ENCODE data around the gene ING1.

The ING1 gene

GRCh38 chr13:110772091-110772984, 58.8 kb downstream of the ING1 start:
- no peak for DNase-seq (ENCODE audit: low read depth)

Data from iris pigment epithelial cell (primary cell).